NCI-H345 treated with DMSO at 0.1 percent for 48 hours (cell line): Measurements from ENCODE around the gene FGD3.
"Not testable (repeated sequence)": the region's sequence is repeated elsewhere in the genome, so short reads cannot be mapped to it uniquely, and the experiment has no call there.

ENCODE experiments used
- DNase-seq: peaks from one replicate; lab custom pipeline; 2025; ENCODE audit not compliant: unreplicated experiment; lab: John Stamatoyannopoulos, UW

Gene FGD3

DNA sequence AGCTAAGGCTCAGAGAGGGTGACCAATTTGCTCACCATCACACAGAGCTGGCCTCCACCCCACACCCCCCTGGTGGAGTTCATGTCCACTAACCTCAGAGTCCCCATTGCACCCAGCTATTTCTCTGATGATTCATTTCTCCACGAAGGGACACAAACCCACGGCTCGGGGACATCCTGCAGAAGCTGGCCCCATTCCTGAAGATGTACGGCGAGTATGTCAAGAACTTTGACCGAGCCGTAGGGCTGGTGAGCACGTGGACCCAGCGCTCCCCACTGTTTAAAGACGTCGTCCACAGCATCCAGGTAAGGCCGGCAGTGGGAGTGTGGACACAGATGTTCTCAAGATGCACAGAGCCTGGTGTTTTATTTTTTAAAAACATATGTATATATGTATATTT is 58.6 kb downstream of the FGD3 start:
- no peak for DNase-seq

DNA sequence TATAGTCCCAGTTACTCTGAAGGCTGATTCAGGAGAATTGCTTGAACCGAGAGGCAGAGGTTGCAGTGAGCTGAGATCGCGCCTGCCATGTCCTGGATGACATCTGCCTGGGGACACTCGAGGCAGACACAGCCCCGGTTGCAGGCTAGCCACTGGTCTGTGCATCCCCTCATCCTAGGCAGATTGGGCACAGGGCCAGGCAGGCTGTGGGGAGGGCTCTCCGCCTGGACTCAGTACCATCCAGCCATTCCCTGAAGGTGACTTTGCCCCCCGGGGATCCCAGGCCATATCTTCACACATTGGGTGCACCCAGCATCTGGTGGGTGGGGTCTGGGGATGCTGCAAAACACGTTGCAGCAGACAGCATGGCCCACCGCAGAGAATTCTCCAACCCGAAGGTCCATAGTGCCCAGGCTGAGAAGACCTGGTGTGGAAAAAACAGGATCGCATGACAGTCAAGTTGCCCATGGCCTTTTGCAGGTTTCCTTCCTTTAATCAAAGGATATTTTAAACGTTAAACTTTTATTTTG is 60.3 kb downstream of the FGD3 start:
- no peak for DNase-seq

DNA sequence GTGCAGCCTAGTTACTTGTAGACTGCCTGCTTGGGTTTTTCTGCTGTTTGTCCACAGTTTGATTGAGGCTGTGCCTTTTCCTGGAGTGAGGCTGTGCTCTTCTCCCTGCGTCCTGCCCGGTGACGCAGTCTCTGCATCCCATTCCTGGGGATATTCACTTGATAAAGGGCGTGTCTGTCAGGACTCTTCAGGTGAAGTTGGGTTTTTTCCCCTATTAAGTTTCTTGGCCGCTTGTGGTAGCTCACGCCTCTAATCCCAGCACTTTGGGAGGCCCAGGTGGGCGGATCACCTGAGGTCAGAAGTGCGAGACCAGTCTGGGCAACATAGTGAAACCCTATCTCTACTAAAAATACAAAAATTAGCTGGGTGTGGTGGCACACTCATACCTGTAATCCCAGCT is 61.1 kb downstream of the FGD3 start:
- no peak for DNase-seq

DNA sequence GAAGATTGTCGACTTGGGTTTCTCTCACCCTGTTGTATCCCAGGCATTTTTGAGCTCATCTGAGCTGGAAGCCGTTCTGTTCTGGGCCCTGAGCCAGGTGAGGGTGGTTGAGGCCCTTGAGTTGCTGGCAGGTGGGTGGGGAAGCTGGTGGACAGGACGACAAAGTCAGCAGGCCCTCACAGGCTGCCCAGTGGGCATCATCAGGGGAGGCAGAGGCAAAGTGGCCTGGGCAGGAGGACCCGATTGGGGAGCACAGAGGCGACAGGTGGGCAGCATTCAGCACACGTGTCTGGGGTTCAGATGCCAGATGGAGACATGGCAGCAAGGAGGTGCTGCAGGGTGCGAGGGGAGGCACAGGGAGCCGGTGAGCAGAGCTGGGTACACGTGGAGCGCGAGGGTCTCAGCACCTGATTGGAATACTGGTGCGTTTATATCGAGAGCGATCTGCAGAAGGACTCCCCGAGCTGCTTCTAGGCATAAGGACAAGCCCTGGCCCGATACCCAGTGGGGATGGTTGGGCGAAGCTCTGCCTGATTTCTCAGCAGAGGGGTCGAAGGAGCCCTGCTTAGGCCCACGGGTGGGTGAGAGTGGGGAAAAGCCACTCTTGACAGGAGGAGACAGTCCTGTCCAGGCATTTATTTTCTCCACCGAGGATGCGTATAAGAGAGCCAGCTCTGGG is 62.2 kb downstream of the FGD3 start:
- DNase-seq: no peak

DNA sequence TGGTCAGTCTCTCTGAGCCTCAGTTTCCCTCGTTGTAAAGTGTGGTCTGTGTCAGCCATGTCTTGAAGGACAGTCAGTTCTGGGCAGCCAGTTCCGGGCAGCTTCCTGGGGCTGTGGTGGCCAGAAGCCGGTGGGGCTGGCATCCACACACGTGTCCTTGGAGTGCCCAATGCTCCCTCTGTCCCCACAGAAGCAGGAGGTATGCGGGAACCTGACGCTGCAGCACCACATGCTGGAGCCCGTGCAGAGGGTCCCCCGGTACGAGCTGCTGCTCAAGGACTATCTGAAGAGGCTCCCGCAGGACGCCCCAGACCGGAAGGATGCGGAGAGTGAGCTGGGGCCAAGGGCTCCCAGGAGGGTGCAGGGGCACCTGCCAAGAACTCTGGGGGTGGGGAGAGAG is 62.7 kb downstream of the FGD3 start:
- no peak for DNase-seq

DNA sequence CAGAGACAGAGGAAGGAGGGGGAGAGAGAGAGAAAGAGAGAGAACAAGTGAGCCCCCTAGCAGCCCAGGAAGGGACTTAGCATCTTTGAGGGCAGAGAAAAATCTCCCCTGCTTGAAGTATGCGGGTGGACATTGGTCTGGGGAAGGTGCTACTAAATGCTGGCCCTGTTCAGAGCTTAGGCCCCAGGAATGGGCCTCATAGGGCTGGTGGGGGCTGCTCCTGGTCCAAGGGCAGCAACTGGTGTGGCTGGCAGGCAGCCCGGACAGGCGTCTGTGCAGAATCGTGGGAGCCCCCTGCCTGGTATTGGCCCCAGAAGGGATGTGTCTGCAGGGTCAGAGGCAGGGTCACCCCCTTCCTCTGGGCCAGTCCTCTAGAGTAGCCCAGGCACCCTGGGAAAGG is 63.4 kb downstream of the FGD3 start:
- DNase-seq: no peak

DNA sequence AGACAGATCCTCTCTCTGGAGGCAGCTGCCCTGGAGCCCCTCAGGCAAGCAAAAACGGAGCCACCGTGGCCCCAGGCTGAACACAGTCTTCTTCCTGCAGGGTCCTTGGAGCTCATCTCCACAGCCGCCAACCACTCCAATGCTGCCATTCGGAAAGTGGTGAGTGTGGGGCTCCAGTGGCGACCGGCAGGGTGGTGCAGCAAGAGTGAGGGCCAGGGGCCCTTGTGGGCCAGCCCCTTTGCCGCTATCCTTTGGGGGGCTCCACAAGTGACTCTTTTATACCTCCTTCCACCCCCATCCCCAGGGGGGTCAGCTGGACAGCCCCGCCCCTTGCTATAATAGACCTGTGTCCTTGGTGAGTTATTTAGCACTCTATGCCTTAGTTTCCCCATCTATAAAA is 63.8 kb downstream of the FGD3 start:
- DNase-seq: no peak

DNA sequence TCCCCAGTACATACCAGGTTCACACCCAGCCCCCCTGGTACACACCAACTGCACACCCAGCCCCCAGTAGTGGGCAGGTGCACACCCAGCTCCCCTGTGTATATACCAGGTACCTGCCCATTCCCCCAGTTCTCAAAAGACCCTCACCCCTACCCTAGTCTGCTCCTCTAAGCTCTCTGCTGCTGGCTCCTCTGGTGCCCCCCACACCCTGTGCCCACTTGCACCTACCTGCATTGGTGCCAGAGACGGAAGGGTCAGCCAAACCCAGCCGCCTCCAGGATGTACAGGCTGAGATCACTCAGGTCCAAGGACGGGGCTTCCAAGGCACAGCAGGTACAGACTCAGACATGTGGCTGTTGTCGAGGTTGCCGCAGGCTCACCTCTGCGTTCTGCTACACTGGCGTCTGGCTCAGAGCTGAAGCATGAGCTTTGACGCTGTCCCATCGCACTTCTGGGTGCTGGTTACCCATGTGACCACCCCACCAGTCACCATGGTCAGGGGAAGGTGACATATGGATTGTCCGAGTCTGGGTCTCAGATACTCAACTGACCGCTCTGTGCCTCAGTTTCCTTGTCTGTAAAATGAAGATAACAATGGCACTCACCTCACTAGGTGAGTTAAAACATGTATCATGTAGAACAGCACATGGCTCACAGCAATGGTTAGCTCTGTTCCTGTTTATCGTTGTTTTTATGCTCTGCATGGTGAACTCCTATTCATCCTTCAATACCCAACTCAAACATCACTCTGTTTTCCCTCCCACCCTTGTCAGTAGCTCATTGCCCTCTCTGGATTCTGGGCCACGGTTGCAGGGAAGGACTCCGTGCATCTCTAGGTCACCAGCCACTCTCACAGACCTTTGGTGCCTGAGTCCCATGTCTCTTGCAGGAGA is 65.9 kb downstream of the FGD3 start:
- DNase-seq: no peak

DNA sequence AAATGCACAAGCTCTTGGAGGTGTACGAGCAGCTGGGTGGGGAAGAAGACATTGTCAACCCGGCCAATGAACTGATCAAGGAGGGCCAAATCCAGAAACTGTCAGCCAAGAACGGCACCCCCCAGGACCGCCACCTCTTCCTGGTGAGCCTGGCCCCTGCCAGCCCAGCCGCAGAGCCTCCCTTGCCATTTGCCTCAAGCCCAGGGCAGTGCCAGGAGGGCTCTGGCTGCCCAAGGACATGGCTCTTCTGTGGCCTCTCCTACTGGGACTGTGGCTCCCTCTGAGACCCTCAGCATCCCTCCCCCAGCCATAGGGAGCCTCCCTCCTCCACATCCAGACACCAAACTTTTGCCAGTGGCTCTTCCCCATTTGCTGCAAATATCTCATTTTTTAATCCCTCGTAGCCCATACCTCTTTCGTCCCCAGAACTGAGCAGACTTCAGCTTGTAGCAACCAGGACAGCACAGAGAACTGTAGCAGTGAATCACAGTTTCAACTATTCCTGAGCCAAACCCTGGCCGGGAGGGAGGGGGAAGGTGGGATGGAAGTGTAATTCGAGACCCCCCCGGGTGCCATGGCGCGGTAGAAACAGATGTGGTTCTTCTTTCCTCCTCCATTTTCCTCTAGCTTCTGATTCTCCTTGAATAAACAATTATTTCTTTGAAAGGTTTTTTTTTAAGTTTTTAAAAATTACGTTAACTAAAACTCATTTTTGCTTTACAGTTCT is 66.7 kb downstream of the FGD3 start:
- DNase-seq: no peak

DNA sequence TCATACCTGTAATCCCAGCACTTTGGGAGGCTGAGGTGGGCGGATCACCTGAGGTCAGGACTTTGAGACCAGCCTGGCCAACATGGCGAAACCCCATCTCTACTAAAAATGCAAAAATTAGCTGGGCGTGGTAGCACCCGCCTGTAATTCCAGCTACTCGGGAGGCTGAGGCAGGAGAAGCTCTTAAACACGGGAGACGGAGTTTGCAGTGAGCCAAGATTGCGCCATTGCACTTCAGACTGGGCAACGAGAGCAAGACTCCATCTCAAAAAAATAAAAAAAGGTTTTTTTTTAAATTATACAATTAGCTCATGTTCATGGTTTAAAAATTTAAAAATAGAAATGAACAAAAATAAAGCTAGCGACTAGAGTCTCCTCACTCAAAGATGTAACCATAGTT is 67.9 kb downstream of the FGD3 start:
- DNase-seq: not testable (repeated sequence)

DNA sequence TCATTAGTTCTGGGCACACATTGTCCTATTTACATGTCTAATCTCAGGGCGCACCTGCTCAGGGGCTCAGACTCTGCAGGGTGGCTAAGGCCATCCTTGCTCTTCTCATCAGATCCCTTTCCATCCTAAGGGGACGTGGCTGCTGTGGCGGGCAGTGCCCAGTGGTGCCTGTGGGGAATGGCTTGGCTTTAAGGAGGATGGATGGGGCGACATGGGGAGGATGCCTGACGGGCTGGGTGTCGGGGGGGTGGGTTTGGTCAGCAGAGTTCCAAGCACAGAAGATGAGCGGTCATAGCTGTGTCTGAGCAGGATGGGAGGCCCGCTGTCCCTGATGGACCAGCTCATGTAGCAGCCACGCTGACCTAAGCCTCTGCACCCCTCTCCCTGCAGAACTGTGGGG is 70.3 kb downstream of the FGD3 start:
- no peak for DNase-seq

DNA sequence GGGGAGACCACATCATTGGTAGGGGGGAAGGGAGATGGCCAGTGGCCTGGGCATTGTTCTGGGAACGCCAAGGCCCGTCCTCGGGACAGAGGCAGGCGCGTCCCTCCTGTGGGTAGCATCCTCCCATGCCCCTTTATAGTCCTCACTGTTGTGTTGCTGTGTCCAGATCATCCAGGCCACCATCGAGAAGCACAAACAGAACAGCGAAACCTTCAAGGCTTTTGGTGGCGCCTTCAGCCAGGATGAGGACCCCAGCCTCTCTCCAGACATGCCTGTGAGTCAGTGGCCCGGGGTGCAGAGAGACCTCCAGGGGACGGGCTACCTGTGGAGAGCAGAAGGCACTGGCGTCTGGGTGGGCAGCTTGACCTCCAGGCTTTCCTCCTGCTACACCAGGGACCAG is 72.8 kb downstream of the FGD3 start:
- no peak for DNase-seq

DNA sequence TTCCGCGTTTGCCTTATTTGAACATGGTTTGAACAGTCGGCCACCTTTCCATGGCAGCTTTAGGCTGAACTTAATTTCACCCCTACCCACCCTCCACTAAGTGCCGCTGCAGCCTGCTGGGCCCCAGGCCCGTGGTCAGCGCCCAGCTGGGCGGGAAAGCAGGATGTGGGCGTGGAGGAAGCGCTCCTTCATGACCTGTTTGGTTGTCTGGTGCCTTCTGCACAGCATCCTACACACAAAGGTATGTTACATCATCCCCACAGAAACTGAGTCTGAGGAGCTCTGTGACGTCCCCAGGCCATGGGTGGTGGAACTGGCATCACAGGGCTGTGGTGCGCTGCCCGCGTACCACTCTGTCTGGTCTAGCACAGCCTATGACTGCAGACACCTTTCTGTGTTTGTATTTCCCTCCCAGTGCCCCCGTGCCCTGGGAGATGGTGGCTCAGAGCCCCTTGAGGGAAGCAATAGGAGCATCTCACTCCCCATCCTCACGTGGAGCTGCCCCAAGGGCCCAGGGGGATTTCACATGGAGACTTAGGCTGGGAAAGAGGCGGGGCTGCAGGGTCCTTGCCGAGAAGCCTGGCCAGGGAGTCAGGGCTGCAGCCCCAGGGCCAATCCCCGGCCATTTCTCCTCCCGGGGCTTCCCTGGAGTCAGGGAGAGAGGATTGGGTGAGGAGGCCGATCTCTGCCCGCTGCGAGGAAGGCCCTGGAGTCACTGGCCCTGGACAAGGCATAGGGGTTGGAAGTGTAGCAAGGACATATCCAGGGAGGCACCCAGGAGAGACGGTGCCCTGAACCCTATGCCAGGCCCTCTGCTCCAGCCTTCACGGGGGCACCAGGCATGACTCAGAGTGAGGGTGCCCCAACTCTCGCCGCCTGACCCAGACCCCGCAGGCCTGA is 73.7 kb downstream of the FGD3 start:
- no peak for DNase-seq

DNA sequence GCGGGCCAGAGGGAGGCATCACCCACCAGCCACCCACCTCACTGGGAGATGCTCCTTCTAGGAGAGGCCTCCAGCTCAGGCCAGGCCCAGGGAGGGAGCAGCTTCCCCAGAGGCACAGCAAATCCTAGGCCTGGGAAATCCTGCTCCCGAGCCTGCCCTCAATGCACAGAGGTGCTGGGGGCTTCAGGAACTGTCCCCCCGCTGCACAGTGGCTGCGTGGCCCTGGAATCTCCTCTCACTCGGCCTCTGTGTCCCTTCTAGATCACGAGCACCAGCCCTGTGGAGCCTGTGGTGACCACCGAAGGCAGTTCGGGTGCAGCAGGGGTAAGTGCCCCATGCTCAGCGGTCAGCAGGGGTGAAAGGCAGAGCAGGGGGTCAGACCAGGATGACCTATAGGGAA is 74.7 kb downstream of the FGD3 start:
- no peak for DNase-seq

DNA sequence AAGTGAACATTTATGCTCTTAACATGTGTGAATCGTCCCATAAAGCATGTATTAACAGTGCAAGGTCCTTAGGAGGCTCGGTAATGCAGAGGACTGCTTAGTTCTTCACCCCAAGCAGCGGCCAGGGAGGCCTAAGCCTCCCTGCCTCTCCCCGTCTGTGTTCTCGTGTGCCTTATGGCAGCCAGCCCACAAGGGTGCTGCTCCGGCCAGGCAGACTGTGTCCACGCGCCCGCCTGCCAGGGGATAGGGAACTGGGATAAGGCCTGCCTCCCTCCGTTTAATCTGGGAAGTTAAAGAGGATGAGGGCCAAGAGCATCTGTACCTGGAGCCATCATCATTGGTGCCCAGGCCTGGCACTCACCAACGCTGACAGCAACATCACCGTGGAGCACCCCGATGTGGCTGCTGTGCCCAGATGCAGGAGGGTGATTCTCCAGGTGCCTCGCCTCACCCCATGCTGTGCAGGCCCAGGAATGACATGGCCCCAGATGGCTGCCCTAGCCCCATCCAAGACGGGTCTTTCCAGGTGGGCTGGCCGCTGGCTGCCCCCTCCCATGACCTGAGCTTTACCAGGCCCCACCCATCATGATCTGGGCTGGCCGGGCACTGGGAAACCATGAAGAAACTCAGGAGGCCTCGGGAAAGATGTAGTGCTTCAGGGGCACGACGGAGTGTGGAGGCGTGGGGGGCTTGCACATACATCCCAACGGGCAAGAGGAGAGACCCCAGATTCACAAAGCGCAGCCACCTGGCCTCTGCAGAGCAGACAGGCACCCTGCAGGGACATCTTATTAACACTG is 75.6 kb downstream of the FGD3 start:
- DNase-seq: no peak

DNA sequence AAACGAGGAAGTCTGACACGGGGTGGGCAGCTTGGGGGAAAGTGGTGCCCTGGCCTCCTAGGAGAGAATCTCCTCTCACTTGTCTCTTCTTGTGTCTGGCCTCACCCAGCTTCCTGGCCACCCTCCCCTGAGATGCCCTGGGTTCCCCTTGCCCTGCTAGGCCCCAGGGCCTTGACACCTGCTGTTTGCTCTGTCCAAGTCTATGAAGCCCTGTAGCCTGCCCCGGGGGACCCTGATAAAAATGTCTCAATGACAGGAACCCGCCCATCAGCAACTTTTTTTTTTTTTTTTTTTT is 76.1 kb downstream of the FGD3 start:
- no peak for DNase-seq

DNA sequence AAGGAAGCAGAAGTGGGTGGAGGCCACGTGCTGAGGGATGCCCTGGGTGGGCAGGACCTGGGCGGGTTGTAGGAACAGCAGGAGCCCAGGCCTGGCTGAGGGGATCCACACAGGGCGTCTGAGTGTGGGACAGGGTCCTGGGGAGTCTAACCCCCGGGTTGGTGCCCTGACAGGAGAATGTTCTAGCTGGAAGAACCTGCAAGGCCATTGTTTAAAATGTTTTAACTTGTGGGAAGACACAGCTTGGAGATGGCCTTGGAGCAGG is 77.3 kb downstream of the FGD3 start:
- no peak for DNase-seq

DNA sequence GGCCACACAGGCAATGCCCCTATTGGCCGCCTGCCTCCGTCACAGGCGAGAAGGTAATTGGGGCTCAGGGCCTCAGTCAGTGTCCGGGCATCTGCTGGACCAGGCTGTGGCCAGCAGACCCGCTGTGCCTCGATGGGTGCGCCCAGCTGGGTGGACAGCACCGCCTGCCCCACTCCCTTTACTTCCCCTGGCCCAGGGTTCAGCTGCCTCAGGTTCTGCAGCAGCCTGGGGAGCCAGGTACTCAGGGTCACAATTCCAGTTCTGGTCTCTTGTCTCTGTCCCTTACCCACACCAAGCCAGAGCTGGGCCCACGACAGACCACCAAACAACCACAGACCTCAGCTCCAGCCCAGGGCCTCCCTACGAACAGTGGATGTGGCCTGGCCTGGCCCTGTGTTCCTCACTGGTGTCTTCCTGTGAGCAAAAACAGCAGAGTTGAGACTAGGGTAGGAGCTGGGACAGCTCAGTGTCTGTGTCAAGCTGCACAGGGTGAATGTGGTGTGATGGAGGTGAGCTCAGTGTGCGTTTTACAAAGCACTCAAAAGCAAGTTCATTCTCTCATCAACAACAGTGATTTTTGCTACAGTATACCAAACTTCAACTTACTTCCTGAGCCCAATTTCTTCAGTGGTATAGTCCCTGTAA is 77.8 kb downstream of the FGD3 start:
- no peak for DNase-seq

DNA sequence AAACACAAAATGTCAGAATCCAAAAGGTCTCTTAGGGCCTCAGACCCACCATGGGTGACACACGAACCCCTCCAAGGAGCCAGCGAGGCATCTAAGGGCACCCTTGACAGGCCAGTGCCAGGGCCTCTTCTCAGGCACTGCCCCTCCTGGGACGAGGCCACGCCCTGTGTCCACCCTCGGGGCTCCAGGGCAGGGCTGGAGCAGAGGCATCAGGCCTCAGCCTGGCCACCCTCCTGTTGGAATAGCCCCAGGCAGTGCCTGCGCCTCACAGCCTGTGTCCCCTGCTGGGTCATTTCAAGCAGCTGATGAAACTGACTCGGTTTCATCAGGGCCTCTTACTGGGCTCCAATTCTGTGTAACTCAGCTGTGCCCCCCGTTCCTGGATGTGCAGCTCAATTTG is 78.4 kb downstream of the FGD3 start:
- no peak for DNase-seq

DNA sequence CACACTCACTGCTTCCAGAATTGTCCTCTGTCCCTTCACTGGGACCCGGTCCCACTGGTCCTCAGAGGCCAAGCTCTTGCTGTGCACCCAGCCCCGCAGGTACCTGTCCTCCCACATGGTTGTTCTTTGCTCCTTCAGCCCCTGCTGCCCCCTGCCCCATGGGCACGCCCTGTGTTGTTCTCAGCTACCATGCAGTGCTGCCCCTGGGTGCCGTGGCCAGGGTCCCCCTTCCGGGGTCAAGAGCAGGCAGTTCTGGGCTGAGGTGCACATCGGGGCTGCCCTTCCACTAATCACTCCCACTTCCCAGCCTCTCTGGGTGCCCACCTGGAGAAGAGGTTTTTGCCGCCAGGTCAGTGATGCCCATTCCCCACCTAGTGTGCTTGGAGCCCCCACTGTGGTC is 79.3 kb downstream of the FGD3 start:
- DNase-seq: no peak
